Ovary (tissue), 9 donors: ENCODE measurements around the gene UBB. TPM values are rescaled to one million over a fixed set of nuclear protein-coding genes. Genes with fewer than 3 reads are reported as not detected.

Source experiments
- DNase-seq, 5 donors: peaks; one replicate each; pipeline ENCODE4 v3.0.0-alpha.2; 2019 to 2020
- H3K27ac ChIP-seq, 2 donors: fragments of 200-600 bp; one replicate each; pipeline versions ENCODE4 v1.5.1 to v1.8.0; 2019 to 2022
- H3K27me3 ChIP-seq: fragments of 200-600 bp; one replicate; pipeline ENCODE4 v1.8.0; 2022
- H3K36me3 ChIP-seq: fragments of 200-600 bp; sonication (generic); one replicate; pipeline ENCODE4 v1.5.1; 2019
- H3K4me1 ChIP-seq: one replicate; pipeline ENCODE4 v1.8.1; 2013; ENCODE audit warnings: mild to moderate bottlenecking, moderate library complexity; ENCODE audit not compliant: insufficient read depth
- H3K4me3 ChIP-seq: fragments of 200-600 bp; sonication (generic); one replicate; pipeline ENCODE4 v1.5.1; 2017
- H3K9me3 ChIP-seq, 2 donors: fragments of 200-600 bp in 1 of 2; sonication (generic) in 1 of 2; one replicate each; pipeline versions ENCODE4 v1.5.1 to v1.8.1; 2013 to 2019; ENCODE audit warnings: mild to moderate bottlenecking in 1 of 2, moderate library complexity in 1 of 2
- EP300 ChIP-seq: sonication (generic); formaldehyde crosslinking; IDR thresholded peaks from one replicate; pipeline ENCODE4 v1.6.1; 2017; ENCODE audit warnings: antibody characterized with exemption
- POLR2A ChIP-seq: fragments of 450-650 bp; IDR thresholded peaks from one replicate; pipeline ENCODE4 v1.6.1; 2017; ENCODE audit warnings: antibody characterized with exemption, mild to moderate bottlenecking, moderate library complexity
- WGBS, 3 donors: extraction: QIAGEN DNeasy Blood & Tissue Kit in 1 of 3; methylation state at CpG; one replicate each; pipeline versions ENCODE4 v1.1.5 to v1.1.7; 2013 to 2017; 5-methylcytosine and 5-hydroxymethylcytosine counted together
- intact Hi-C, 4 donors: fragments of 100-400 bp; cut with DNase I; formaldehyde crosslinking; loops; one replicate each; pipeline versions ENCODE4 v1.11.0 to v1.15.1; 2022 to 2023
- polyA plus RNA-seq, 2 donors: library from polyadenylated mRNA; stranded (reverse); fragments of 200-250 nt in 1 of 2; fragments of 350-450 nt in 1 of 2; fragmentation: Illumina TruSeq in 1 of 2; extraction: RNeasy Lipid Tissue Mini Kit (QIAGEN cat#74804) in 1 of 2; gene quantifications; one replicate each; pipeline ENCODE4 v1.2.3, GENCODE V29; 2013 to 2014
- total RNA-seq, 7 donors: library from RNA; depleted of rRNA in 2 of 7; stranded (reverse); fragments of >200 nt in 2 of 7; fragmentation: NEBNext Ultra II Directional in 3 of 7; extraction: Animal tissue kit (Norgen Biotek cat#: 25700) in 3 of 7; gene quantifications; one replicate each; pipeline versions ENCODE4 v1.1.0 to v1.2.4, GENCODE V29; 2016 to 2023
- TF ChIP-seq, protein P1 (sequence below), 3 donors: fragments of 450-650 bp in 2 of 3; fragments of 200-600 bp in 1 of 3; IDR thresholded peaks; one replicate each; pipeline versions ENCODE4 v1.5.1 to v1.8.0; 2016 to 2022; ENCODE audit warnings: antibody characterized with exemption in 3 of 3, mild to moderate bottlenecking in 1 of 3
- donor health status: DM: no; HTN: no; CAD: no; lungs with moderate emphysema.
- donor health status: DM: no; HTN: no; CAD: no.
- donor health status: Bipolar disorder and iron deficiency.
- donor health status: DM: yes; HTN: yes; CAD: no.
- donor health status: DM: no; HTN: no; CAD: no.
- donor health status: DM: yes; HTN: yes; CAD: no.

Gene UBB
- total and polyA plus RNA-seq, 9 donors, result 445 to 1,551 (median 806) TPM

DNA sequence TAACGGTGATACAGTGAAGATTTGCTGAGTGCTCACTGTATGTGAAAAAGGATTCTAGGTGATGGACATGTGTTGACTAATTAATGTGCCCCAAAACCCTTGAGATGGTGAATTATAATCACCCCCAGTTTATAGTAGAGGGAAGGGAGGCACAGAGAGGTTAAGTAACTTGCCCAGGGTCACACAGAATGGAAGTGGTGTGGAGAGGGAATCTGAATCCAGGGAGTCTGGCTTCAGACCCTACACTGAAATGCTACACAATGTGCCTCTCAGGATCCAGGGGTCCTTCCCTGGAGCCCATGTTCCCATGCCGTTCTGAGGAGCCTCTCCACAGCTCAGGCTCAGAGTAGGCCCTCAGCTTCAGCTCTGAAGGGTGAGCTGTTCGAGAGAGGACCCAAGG lies 46.1 kb downstream of the UBB start:
- intact Hi-C loops, result no loop called here
- no peak overlapping the region for H3K4me3 ChIP-seq
- WGBS, 3 donors, result 92 to 98% (median 92%) methylated on average over 3 of the region's 3 CpGs
- H3K27me3 ChIP-seq, result no peaks in the 10 kb centered on the region
- H3K27ac ChIP-seq, result no peak overlapping the region
- no peaks in the 10 kb centered on the region for H3K4me1 ChIP-seq
- no peaks in the 10 kb centered on the region for H3K9me3 ChIP-seq
- no peaks in the 10 kb centered on the region for H3K36me3 ChIP-seq
- no peak for DNase-seq
- TF ChIP-seq EP300 (no peak), POLR2A (no peak)
- TF ChIP-seq, protein P1, sequence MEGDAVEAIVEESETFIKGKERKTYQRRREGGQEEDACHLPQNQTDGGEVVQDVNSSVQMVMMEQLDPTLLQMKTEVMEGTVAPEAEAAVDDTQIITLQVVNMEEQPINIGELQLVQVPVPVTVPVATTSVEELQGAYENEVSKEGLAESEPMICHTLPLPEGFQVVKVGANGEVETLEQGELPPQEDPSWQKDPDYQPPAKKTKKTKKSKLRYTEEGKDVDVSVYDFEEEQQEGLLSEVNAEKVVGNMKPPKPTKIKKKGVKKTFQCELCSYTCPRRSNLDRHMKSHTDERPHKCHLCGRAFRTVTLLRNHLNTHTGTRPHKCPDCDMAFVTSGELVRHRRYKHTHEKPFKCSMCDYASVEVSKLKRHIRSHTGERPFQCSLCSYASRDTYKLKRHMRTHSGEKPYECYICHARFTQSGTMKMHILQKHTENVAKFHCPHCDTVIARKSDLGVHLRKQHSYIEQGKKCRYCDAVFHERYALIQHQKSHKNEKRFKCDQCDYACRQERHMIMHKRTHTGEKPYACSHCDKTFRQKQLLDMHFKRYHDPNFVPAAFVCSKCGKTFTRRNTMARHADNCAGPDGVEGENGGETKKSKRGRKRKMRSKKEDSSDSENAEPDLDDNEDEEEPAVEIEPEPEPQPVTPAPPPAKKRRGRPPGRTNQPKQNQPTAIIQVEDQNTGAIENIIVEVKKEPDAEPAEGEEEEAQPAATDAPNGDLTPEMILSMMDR (IDR thresholded peaks at IDR 0.05), result no peak

DNA sequence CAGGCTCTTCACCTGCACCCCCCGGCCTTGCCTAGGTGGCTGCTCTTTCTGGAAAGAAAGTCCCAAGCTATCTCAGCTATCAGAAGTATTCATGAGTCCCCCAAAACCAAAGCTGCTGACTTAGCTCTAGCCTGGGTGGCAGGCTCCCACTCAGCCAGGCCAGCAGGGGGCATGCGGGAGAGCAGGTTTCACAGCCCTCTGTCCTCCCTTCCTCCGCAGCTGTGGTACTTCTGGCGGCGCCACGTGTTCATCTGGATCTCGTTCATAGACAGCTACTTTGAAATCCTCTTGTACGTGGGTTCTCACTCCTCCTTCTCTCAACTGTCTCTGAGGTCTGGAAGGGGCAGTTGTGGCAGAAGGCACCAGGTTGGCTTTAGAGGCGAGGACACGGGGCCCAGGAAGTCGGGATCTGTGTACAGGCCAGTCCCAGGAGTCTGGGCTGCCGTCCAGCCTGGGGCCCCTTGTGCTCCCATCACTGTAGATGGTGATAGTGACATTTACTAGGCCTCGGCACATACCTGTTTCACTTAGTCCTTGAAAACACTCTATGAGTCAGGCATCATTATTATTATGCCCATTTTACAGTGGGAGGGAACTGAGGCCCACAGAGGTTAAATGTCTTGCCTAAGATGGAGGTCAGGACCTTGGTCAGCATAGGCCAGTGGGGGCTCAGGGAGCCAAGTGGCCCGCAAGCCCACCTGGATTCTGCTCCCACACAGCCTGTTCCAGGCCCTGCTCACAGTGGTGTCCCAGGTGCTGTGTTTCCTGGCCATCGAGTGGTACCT lies 47.4 kb downstream of the UBB start:
- TF ChIP-seq, protein P1 (IDR thresholded peaks at IDR 0.05), result peak in 1 of 3 donors; percentile 24
- TF ChIP-seq EP300, result no peak
- intact Hi-C loops, result no loop called here
- peak in 2 of 5 donors; percentile 41 to 58 for DNase-seq

DNA sequence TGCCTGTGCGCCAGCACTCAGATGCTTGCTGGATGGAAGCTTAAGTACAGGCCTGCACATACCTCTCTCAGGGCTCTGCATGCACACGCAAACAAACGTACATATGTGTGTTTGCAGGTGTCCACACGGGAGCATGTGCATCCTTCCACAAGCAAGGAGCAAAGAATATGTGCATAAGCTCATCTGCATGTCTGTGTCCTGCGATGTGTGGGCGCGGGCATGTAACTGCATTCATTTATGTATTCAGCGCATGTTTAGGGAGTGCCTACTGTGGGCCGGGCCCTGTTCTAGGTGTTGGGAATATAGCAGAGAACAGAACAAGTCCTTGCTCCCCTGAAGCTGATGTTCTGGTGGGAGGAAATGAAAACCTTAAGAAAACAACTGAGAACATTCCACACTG lies 48.2 kb downstream of the UBB start:
- intact Hi-C loops, result no loop called here
- Histone ChIP-seq H3K27me3 (no peaks in the 10 kb centered on the region), H3K36me3 (no peaks in the 10 kb centered on the region), H3K4me1 (no peaks in the 10 kb centered on the region), H3K9me3 (no peaks in the 10 kb centered on the region), H3K27ac (no peak overlapping the region), H3K4me3 (no peak overlapping the region)
- DNase-seq, result no peak
- 89 to 93% (median 92%) methylated on average over 9 of the region's 9 CpGs for WGBS, 3 donors
- TF ChIP-seq EP300, result no peak
- no peak for TF ChIP-seq POLR2A
- TF ChIP-seq, protein P1 (IDR thresholded peaks at IDR 0.05), result no peak

More for the DNA sequence above, 47.4 kb downstream of the UBB start:
- Histone ChIP-seq H3K27ac (no peak overlapping the region), H3K9me3 (no peaks in the 10 kb centered on the region), H3K36me3 (no peaks in the 10 kb centered on the region), H3K4me3 (no peak overlapping the region), H3K4me1 (no peaks in the 10 kb centered on the region), H3K27me3 (no peaks in the 10 kb centered on the region)
- WGBS, 3 donors, result 65 to 66% (median 66%) methylated on average over 15 of the region's 15 CpGs

DNA sequence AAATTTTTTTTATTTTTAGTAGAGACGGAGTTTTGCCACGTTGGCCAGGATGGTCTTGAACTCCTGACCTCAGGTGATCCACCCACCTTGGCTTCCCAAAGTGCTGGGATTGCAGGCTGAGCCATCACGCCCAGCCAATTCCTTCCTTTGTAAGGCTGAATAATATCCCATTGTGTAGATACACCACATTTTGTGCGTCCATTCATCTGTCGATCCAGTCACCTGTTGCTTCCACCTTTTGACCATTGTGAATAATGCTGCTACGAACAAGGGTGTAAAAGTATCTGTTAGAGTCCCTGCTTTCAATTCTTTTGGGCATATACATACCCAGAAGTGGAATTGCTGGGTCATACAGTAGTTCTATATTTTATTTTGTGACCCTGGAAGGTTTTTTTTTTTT lies 49.8 kb downstream of the UBB start:
- 64 to 75% (median 74%) methylated on average over 6 of the region's 6 CpGs for WGBS, 3 donors
- H3K4me1 ChIP-seq, result no peaks in the 10 kb centered on the region
- H3K36me3 ChIP-seq, result no peaks in the 10 kb centered on the region
- no peaks in the 10 kb centered on the region for H3K27me3 ChIP-seq
- no peak for DNase-seq
- H3K9me3 ChIP-seq, result no peaks in the 10 kb centered on the region
- no peak overlapping the region for H3K27ac ChIP-seq
- intact Hi-C loops, result loop anchor here in 1 of 4 donors (10.0 kb wide), 1 partner anchor 46 kb away; the partner anchor contains the start of gene UBB
- TF ChIP-seq EP300 (no peak), POLR2A (no peak)
- TF ChIP-seq, protein P1 (IDR thresholded peaks at IDR 0.05), result no peak
- H3K4me3 ChIP-seq, result no peak overlapping the region
